Astrocyte (in vitro differentiated cells and primary cell): ENCODE measurements around the gene KDM4B.

Experiments used
- CTCF ChIP-seq: IDR thresholded peaks from 2 replicates; pipeline ENCODE4 v1.5.1; 2011; ENCODE audit warnings: low read depth, mild to moderate bottlenecking, inconsistent platforms, low read length, moderate library complexity; ENCODE audit not compliant: insufficient read depth
- EZH2 ChIP-seq: IDR thresholded peaks from 2 replicates; pipeline ENCODE4 v1.6.1; 2012; ENCODE audit warnings: mild to moderate bottlenecking, low read length, inconsistent platforms; ENCODE audit not compliant: insufficient read depth

GRCh38 chr19:4988770-4989251 lies 19.9 kb downstream of the KDM4B start:
- no peak for TF ChIP-seq EZH2
- no peak for TF ChIP-seq CTCF
